Embryonic facial prominence (tissue), 1 donor: ENCODE results near the gene KIF13A.
"Not testable (repeated sequence)": the region's sequence is repeated elsewhere in the genome, so short reads cannot be mapped to it uniquely, and the experiment has no call there.

Source experiments
- DNase-seq: peaks from one replicate; pipeline ENCODE4 v3.0.0-alpha.2; 2016; ENCODE audit errors: extremely low spot score

The KIF13A gene

GRCh38 chr6:17900011-17900410, 87.4 kb downstream of the KIF13A start:
- DNase-seq = no peak

- DNase-seq = no peak
Measured at GRCh38 chr6:17899491-17899890, 87.9 kb downstream of the KIF13A start.

- DNase-seq = no peak
Measured at GRCh38 chr6:17897681-17898080, 89.8 kb downstream of the KIF13A start.

- no peak for DNase-seq
Measured at GRCh38 chr6:17894905-17895304, 92.5 kb downstream of the KIF13A start.

- DNase-seq = no peak
Measured at GRCh38 chr6:17894191-17894590, 93.2 kb downstream of the KIF13A start.

- DNase-seq = no peak
Measured at GRCh38 chr6:17892097-17892686, 95.2 kb downstream of the KIF13A start.

GRCh38 chr6:17890309-17890708, 97.1 kb downstream of the KIF13A start:
- no peak for DNase-seq

- not testable (repeated sequence) for DNase-seq
Measured at GRCh38 chr6:17889777-17890176, 97.7 kb downstream of the KIF13A start.

GRCh38 chr6:17886891-17887290, 100.5 kb downstream of the KIF13A start:
- DNase-seq = no peak

- no peak for DNase-seq
Measured at GRCh38 chr6:17885889-17886576, 101.4 kb downstream of the KIF13A start.

GRCh38 chr6:17884498-17885478, 102.6 kb downstream of the KIF13A start:
- DNase-seq = no peak

- no peak for DNase-seq
Measured at GRCh38 chr6:17883665-17884497, 103.6 kb downstream of the KIF13A start.

GRCh38 chr6:17881085-17881858, 106.2 kb downstream of the KIF13A start:
- DNase-seq = no peak

GRCh38 chr6:17879184-17879583, 108.3 kb downstream of the KIF13A start:
- DNase-seq = no peak

- no peak for DNase-seq
Measured at GRCh38 chr6:17878734-17879133, 108.7 kb downstream of the KIF13A start.

GRCh38 chr6:17877895-17878440, 109.5 kb downstream of the KIF13A start:
- DNase-seq = no peak

GRCh38 chr6:17877196-17877894, 110.1 kb downstream of the KIF13A start:
- no peak for DNase-seq

GRCh38 chr6:17874753-17875152, 112.7 kb downstream of the KIF13A start:
- DNase-seq = no peak

GRCh38 chr6:17872908-17873307, 114.5 kb downstream of the KIF13A start:
- no peak for DNase-seq

- no peak for DNase-seq
Measured at GRCh38 chr6:17871836-17872235, 115.6 kb downstream of the KIF13A start.
